H1 (cell line): ENCODE measurements around the gene ZNF672. TPM values are rescaled to one million over a fixed set of nuclear protein-coding genes. Genes with fewer than 3 reads are reported as not detected.
A peak's percentile ranks its signal among the peaks of the same experiment; 100 is the strongest.

ENCODE experiments used
- ATF2 ChIP-seq: IDR thresholded peaks from 2 replicates; pipeline ENCODE4 v1.6.1; 2012; ENCODE audit warnings: low read length, inconsistent platforms
- ATF3 ChIP-seq: IDR thresholded peaks from 2 replicates; pipeline ENCODE4 v1.6.1; 2011; ENCODE audit warnings: low read depth, mild to moderate bottlenecking, low read length; ENCODE audit not compliant: insufficient read depth
- BCL11A ChIP-seq, 2 experiments: IDR thresholded peaks; one replicate each; pipeline ENCODE4 v1.6.1; 2011; ENCODE audit warnings: low read depth in 2 of 2, low read length in 2 of 2, mild to moderate bottlenecking in 2 of 2
- CBX8 ChIP-seq: fragments of 300-800, 300-1000 bp; sonication (generic); IDR thresholded peaks from 2 replicates; pipeline ENCODE4 v1.7.1; 2016; ENCODE audit warnings: low read depth, low read length, borderline replicate concordance
- CHD1 ChIP-seq: IDR thresholded peaks from 2 replicates; pipeline ENCODE4 v1.6.1; 2012; ENCODE audit warnings: low read depth, low read length, improper control_type of control experiment
- EP300 ChIP-seq, 2 experiments: IDR thresholded peaks; 1 replicate in 1 of 2; 2 replicates in 1 of 2; pipeline ENCODE4 v1.6.1; 2011 to 2012; ENCODE audit warnings: low read depth in 2 of 2, low read length in 2 of 2, mild to moderate bottlenecking in 2 of 2, borderline replicate concordance in 1 of 2, inconsistent platforms in 1 of 2, moderate library complexity in 1 of 2
- FOSL1 ChIP-seq: IDR thresholded peaks from 2 replicates; pipeline ENCODE4 v1.6.1; 2011; ENCODE audit warnings: mild to moderate bottlenecking, low read depth, low read length, moderate library complexity; ENCODE audit not compliant: insufficient read depth
- GTF2F1 ChIP-seq: IDR thresholded peaks from 2 replicates; pipeline ENCODE4 v1.6.1; 2012; ENCODE audit warnings: low read depth, low read length, improper control_type of control experiment, borderline replicate concordance
- HDAC2 ChIP-seq, 2 experiments: fragments of 300-600 bp in 1 of 2; sonication (generic) in 1 of 2; IDR thresholded peaks; 2 replicates each; pipeline ENCODE4 v1.6.1; 2011 to 2012; ENCODE audit warnings: low read depth in 2 of 2, low read length in 2 of 2, mild to moderate bottlenecking in 2 of 2, moderate library complexity in 2 of 2, borderline replicate concordance in 1 of 2, inconsistent platforms in 1 of 2
- JUND ChIP-seq: IDR thresholded peaks from 2 replicates; pipeline ENCODE4 v1.6.1; 2011; ENCODE audit warnings: mild to moderate bottlenecking, improper control_type of control experiment, low read length
- KDM4A ChIP-seq: IDR thresholded peaks from one replicate; pipeline ENCODE4 v1.7.1; 2012; ENCODE audit warnings: low read depth, mild to moderate bottlenecking, moderate library complexity, low read length, inconsistent platforms; ENCODE audit not compliant: severe bottlenecking
- MAX ChIP-seq: IDR thresholded peaks from 2 replicates; pipeline ENCODE4 v1.6.1; 2012; ENCODE audit warnings: inconsistent platforms
- NRF1 ChIP-seq: IDR thresholded peaks from 2 replicates; pipeline ENCODE4 v1.6.1; 2011; ENCODE audit warnings: mild to moderate bottlenecking, low read depth, low read length, improper control_type of control experiment
- POLR2AphosphoS5 ChIP-seq: IDR thresholded peaks from 2 replicates; pipeline ENCODE4 v1.6.1; 2011; ENCODE audit warnings: low read depth, low read length
- RFX5 ChIP-seq: IDR thresholded peaks from 2 replicates; pipeline ENCODE4 v1.6.1; 2011; ENCODE audit warnings: low read depth, low read length, improper control_type of control experiment, borderline replicate concordance
- SIN3A ChIP-seq, 2 experiments: IDR thresholded peaks in 1 of 2; conservative IDR thresholded peaks in 1 of 2; 2 replicates each; pipeline ENCODE4 v1.6.1; 2011 to 2012; ENCODE audit warnings: low read length in 2 of 2, improper control_type of control experiment in 1 of 2, low read depth in 1 of 2, mild to moderate bottlenecking in 1 of 2
- SIRT6 ChIP-seq: IDR thresholded peaks from one replicate; pipeline ENCODE4 v1.7.1; 2012; ENCODE audit warnings: low read length, inconsistent platforms
- SIX5 ChIP-seq: IDR thresholded peaks from 2 replicates; pipeline ENCODE4 v1.6.1; 2011; ENCODE audit warnings: mild to moderate bottlenecking, low read depth, low read length
- SP1 ChIP-seq: IDR thresholded peaks from 2 replicates; pipeline ENCODE4 v1.6.1; 2011; ENCODE audit warnings: low read depth, low read length
- SP4 ChIP-seq: IDR thresholded peaks from 2 replicates; pipeline ENCODE4 v1.6.1; 2012; ENCODE audit warnings: low read length, inconsistent platforms
- TBP ChIP-seq: IDR thresholded peaks from 2 replicates; pipeline ENCODE4 v1.6.1; 2011; ENCODE audit warnings: low read depth, low read length, improper control_type of control experiment
- TCF12 ChIP-seq: IDR thresholded peaks from 2 replicates; pipeline ENCODE4 v1.6.1; 2011; ENCODE audit warnings: low read depth, mild to moderate bottlenecking, low read length
- ZNF274 ChIP-seq: IDR thresholded peaks from 2 replicates; pipeline ENCODE4 v1.7.0; 2012; ENCODE audit warnings: low read length, borderline replicate concordance; ENCODE audit errors: extremely low read depth
- polyA plus RNA-seq, 7 experiments: library from polyadenylated mRNA; depleted of rRNA in 3 of 7; stranded (reverse) in 5 of 7; unstranded in 2 of 7; fragments of >200 nt in 5 of 7; fragments of 200-250 nt in 2 of 7; gene quantifications; 1 replicate in 5 of 7; 2 replicates in 1 of 7; 4 replicates in 1 of 7; pipeline versions ENCODE4 v1.2.1 to v1.2.3, GENCODE V29; 2011 to 2013; ENCODE audit warnings: missing spikeins in 2 of 7, mixed read lengths in 2 of 7
- total RNA-seq: library from RNA; stranded (reverse); fragmentation: NEBNext Ultra II Directional; extraction: Animal tissue kit (Norgen Biotek cat#: 25700); gene quantifications from 2 replicates; pipeline ENCODE4 v1.2.1, GENCODE V29; 2021

ZNF672 gene
- total and polyA plus RNA-seq, 2 of the 8 experiments (the other 6 are each of a cell fraction or from before 2014, with no cell fraction given): 30.7 to 40.4 TPM

GRCh38 chr1:248873993-248874533, 36.0 kb downstream of the ZNF672 start (continued):
- 0 out of 2 replicates have a peak, but pooled peaks have one; percentile 6 for TF ChIP-seq TCF12
- TF ChIP-seq SIRT6: no peak
- TF ChIP-seq ATF2: 0 out of 2 replicates have a peak, but pooled peaks have one; percentile 43
- no peak for TF ChIP-seq MAX
- TF ChIP-seq BCL11A (IDR thresholded peaks at IDR 0.05; ENCODE audit: low read depth in 2 of 2, low read length in 2 of 2): no peak
- TF ChIP-seq FOSL1: no peak
- TF ChIP-seq POLR2AphosphoS5: no peak
- no peak for TF ChIP-seq CHD1
- TF ChIP-seq SIN3A (conservative IDR thresholded peaks at IDR 0.05 in 1 of 2, IDR thresholded peaks at IDR 0.05 in 1 of 2; ENCODE audit: low read depth in 1 of 2, low read length in 2 of 2): no peak
- TF ChIP-seq JUND: peak; percentile 60; the same call in 1 of the 2 replicates
- no peak for TF ChIP-seq ZNF274
- no peak for TF ChIP-seq GTF2F1
- no peak for TF ChIP-seq KDM4A
- TF ChIP-seq EP300 (IDR thresholded peaks at IDR 0.05; ENCODE audit: borderline replicate concordance in 1 of 2, low read depth in 2 of 2, low read length in 2 of 2): no peak
- no peak for TF ChIP-seq SIX5
- no peak for TF ChIP-seq ATF3
- TF ChIP-seq NRF1: peak; percentile 19; the same call in 1 of the 2 replicates
- no peak for TF ChIP-seq RFX5
- no peak for TF ChIP-seq SP4
- TF ChIP-seq CBX8: no peak
- TF ChIP-seq TBP: peak; percentile 97
- no peak for TF ChIP-seq HDAC2 (IDR thresholded peaks at IDR 0.05; ENCODE audit: borderline replicate concordance in 1 of 2, low read depth in 2 of 2, low read length in 2 of 2)
- TF ChIP-seq SP1: no peak
